H9 (cell line): ENCODE measurements around the gene TFB1M. TPM values are rescaled to one million over a fixed set of nuclear protein-coding genes. Genes with fewer than 3 reads are reported as not detected.
"Not testable (repeated sequence)": the region's sequence is repeated elsewhere in the genome, so short reads cannot be mapped to it uniquely, and the experiment has no call there.

ENCODE experiments used
- DNase-seq: peaks from one replicate; pipeline ENCODE4 v3.0.0-alpha.2; 2017
- H2AFZ ChIP-seq: one replicate; pipeline ENCODE4 v1.6.1; 2013; ENCODE audit warnings: mild to moderate bottlenecking, low read length, control low read depth, moderate library complexity
- H2AK5ac ChIP-seq: 2 replicates; pipeline ENCODE4 v1.6.1; 2013; ENCODE audit warnings: low read length, control low read depth, mixed read lengths; ENCODE audit not compliant: insufficient read length
- H2BK120ac ChIP-seq: one replicate; pipeline ENCODE4 v1.6.1; 2013; ENCODE audit warnings: low read depth, mild to moderate bottlenecking, low read length, control low read depth, inconsistent platforms; ENCODE audit not compliant: poor library complexity, severe bottlenecking
- H2BK12ac ChIP-seq: 2 replicates; pipeline ENCODE4 v1.6.1; 2013; ENCODE audit warnings: low read length, control low read depth, mixed read lengths, low read depth; ENCODE audit not compliant: insufficient read length
- H2BK15ac ChIP-seq: 2 replicates; pipeline ENCODE4 v1.6.1; 2013; ENCODE audit warnings: low read depth, low read length, control low read depth
- H2BK20ac ChIP-seq: one replicate; pipeline ENCODE4 v1.6.1; 2013; ENCODE audit warnings: low read depth, mild to moderate bottlenecking, low read length, control low read depth, inconsistent platforms; ENCODE audit not compliant: poor library complexity, severe bottlenecking
- H2BK5ac ChIP-seq: 2 replicates; pipeline ENCODE4 v1.6.1; 2013; ENCODE audit warnings: low read length, control low read depth, mixed read lengths; ENCODE audit not compliant: insufficient read length
- H3K14ac ChIP-seq: 2 replicates; pipeline ENCODE4 v1.6.1; 2013; ENCODE audit warnings: low read length, control low read depth; ENCODE audit not compliant: insufficient read depth
- H3K18ac ChIP-seq: 2 replicates; pipeline ENCODE4 v1.6.1; 2013; ENCODE audit warnings: low read depth, mild to moderate bottlenecking, mixed read lengths, low read length, control low read depth; ENCODE audit not compliant: insufficient read length
- H3K23ac ChIP-seq: 2 replicates; pipeline ENCODE4 v1.6.1; 2013; ENCODE audit warnings: low read length, control low read depth, mixed read lengths, low read depth; ENCODE audit not compliant: insufficient read length
- H3K23me2 ChIP-seq: 2 replicates; pipeline ENCODE4 v1.6.1; 2013; ENCODE audit warnings: low read depth, mild to moderate bottlenecking, mixed read lengths, low read length, control low read depth; ENCODE audit not compliant: insufficient read length, poor library complexity, severe bottlenecking
- H3K27ac ChIP-seq: 2 replicates; pipeline ENCODE4 v1.5.1; 2013; ENCODE audit warnings: low read length, control low read depth, mixed read lengths, low read depth; ENCODE audit not compliant: insufficient read length
- H3K27me3 ChIP-seq: 2 replicates; pipeline ENCODE4 v1.6.1; 2013; ENCODE audit warnings: low read length, control low read depth, inconsistent platforms; ENCODE audit not compliant: insufficient read depth
- H3K4ac ChIP-seq: 2 replicates; pipeline ENCODE4 v1.6.1; 2013; ENCODE audit warnings: low read depth, mild to moderate bottlenecking, control low read depth, inconsistent platforms, low read length, moderate library complexity
- H3K4me1 ChIP-seq: 2 replicates; pipeline ENCODE4 v1.6.1; 2013; ENCODE audit warnings: low read length, control low read depth, inconsistent platforms; ENCODE audit not compliant: insufficient read depth
- H3K4me2 ChIP-seq: 2 replicates; pipeline ENCODE4 v1.6.1; 2013; ENCODE audit warnings: low read length, control low read depth, mixed read lengths; ENCODE audit not compliant: insufficient read length, insufficient read depth
- H3K56ac ChIP-seq: 2 replicates; pipeline ENCODE4 v1.6.1; 2013; ENCODE audit warnings: low read depth, mild to moderate bottlenecking, mixed read lengths, low read length, control low read depth; ENCODE audit not compliant: insufficient read length
- H3K79me1 ChIP-seq: 2 replicates; pipeline ENCODE4 v1.6.1; 2013; ENCODE audit warnings: low read depth, mild to moderate bottlenecking, moderate library complexity, low read length, control low read depth, inconsistent platforms; ENCODE audit not compliant: insufficient read depth, poor library complexity, severe bottlenecking
- H3K79me2 ChIP-seq: 2 replicates; pipeline ENCODE4 v1.6.1; 2013; ENCODE audit warnings: low read length, control low read depth, inconsistent platforms; ENCODE audit not compliant: insufficient read depth
- H3K9ac ChIP-seq: 2 replicates; pipeline ENCODE4 v1.6.1; 2013; ENCODE audit warnings: low read length, control low read depth, mixed read lengths; ENCODE audit not compliant: insufficient read length; ENCODE audit errors: extremely low read depth
- H3K9me3 ChIP-seq: one replicate; pipeline ENCODE4 v1.6.1; 2013; ENCODE audit warnings: low read depth, low read length, inconsistent platforms; ENCODE audit not compliant: control insufficient read depth
- H3T11ph ChIP-seq: one replicate; pipeline ENCODE4 v1.6.1; 2013; ENCODE audit warnings: mild to moderate bottlenecking, low read length, control low read depth, inconsistent platforms
- H4K20me1 ChIP-seq: one replicate; pipeline ENCODE4 v1.6.1; 2013; ENCODE audit not compliant: control insufficient read depth, insufficient read length, insufficient read depth
- H4K5ac ChIP-seq: 2 replicates; pipeline ENCODE4 v1.6.1; 2013; ENCODE audit warnings: low read depth, mild to moderate bottlenecking, mixed read lengths, low read length, control low read depth; ENCODE audit not compliant: insufficient read length
- H4K8ac ChIP-seq: replicated peaks from 2 replicates; pipeline ENCODE4 v1.6.1; 2013; ENCODE audit warnings: low read length, control low read depth, mixed read lengths, low read depth; ENCODE audit not compliant: insufficient read length
- H4K91ac ChIP-seq: 2 replicates; pipeline ENCODE4 v1.6.1; 2013; ENCODE audit warnings: low read depth, mild to moderate bottlenecking, moderate library complexity, mixed read lengths, low read length, control low read depth; ENCODE audit not compliant: insufficient read length
- H3K27ac Mint-ChIP-seq, 3 experiments: 2 replicates in 2 of 3; 3 replicates in 1 of 3; pipeline ENCODE4 v1.8.0; 2020 to 2021; ENCODE audit warnings: mixed read lengths in 3 of 3, mild to moderate bottlenecking in 1 of 3, moderate library complexity in 1 of 3
- H3K27me3 Mint-ChIP-seq: 2 replicates; pipeline ENCODE4 v1.8.0; 2021; ENCODE audit warnings: low read depth, mild to moderate bottlenecking, moderate library complexity, mixed read lengths
- H3K36me3 Mint-ChIP-seq, 3 experiments: 2 replicates in 2 of 3; 3 replicates in 1 of 3; pipeline ENCODE4 v1.8.0; 2020 to 2021; ENCODE audit warnings: low read depth in 3 of 3, mixed read lengths in 3 of 3; ENCODE audit not compliant: insufficient read depth in 1 of 3
- H3K4me1 Mint-ChIP-seq, 2 experiments: 2 replicates each; pipeline ENCODE4 v1.8.0; 2020; ENCODE audit warnings: mixed read lengths in 2 of 2
- H3K4me3 Mint-ChIP-seq, 2 experiments: 2 replicates in 1 of 2; 3 replicates in 1 of 2; pipeline ENCODE4 v1.8.0; 2020 to 2021; ENCODE audit warnings: mild to moderate bottlenecking in 2 of 2, mixed read lengths in 2 of 2, moderate library complexity in 1 of 2
- H3K9me3 Mint-ChIP-seq, 2 experiments: 2 replicates in 1 of 2; 3 replicates in 1 of 2; pipeline ENCODE4 v1.8.0; 2020; ENCODE audit warnings: mild to moderate bottlenecking in 2 of 2, mixed read lengths in 2 of 2, moderate library complexity in 1 of 2
- CTCF ChIP-seq: fragments of 200-600 bp; sonication (generic); conservative IDR thresholded peaks from 3 replicates; pipeline ENCODE4 v1.8.0; 2021; ENCODE audit warnings: antibody characterized with exemption, mild to moderate bottlenecking
- WGBS: extraction: QIAGEN DNeasy Blood & Tissue Kit; methylation state at CpG from one replicate; pipeline ENCODE4 v1.1.7; 2013; ENCODE audit warnings: missing lambda C conversion rate, low lambda C conversion rate, mixed read lengths; ENCODE audit not compliant: insufficient read length; ENCODE audit errors: extremely low coverage; 5-methylcytosine and 5-hydroxymethylcytosine counted together
- total RNA-seq: library from RNA; stranded (reverse); gene quantifications from 2 replicates; pipeline ENCODE4 v1.2.1, GENCODE V29; 2021

The TFB1M gene
- total RNA-seq, 1 experiment from 2014 or later = 28.6 TPM

GRCh38 chr6:155268088-155268867, 46.0 kb downstream of the TFB1M start:
- not testable (repeated sequence) for H2BK20ac ChIP-seq, H2BK120ac ChIP-seq, H3K27me3 Mint-ChIP-seq, H3K14ac ChIP-seq, H3K9me3 Mint-ChIP-seq, DNase-seq, H3K4me2 ChIP-seq, H4K20me1 ChIP-seq, H3K27me3 ChIP-seq, H2AFZ ChIP-seq, H3K9me3 ChIP-seq, H2BK12ac ChIP-seq, H3K4me1 ChIP-seq, H3K27ac ChIP-seq, H3K9ac ChIP-seq, H3T11ph ChIP-seq, H2AK5ac ChIP-seq, H3K23ac ChIP-seq, H3K18ac ChIP-seq, H3K23me2 ChIP-seq, H4K91ac ChIP-seq, H3K4me3 Mint-ChIP-seq, H4K5ac ChIP-seq, H3K79me2 ChIP-seq, H3K56ac ChIP-seq, H4K8ac ChIP-seq, H3K79me1 ChIP-seq, H2BK15ac ChIP-seq, H3K4ac ChIP-seq, H2BK5ac ChIP-seq
- H3K4me1 Mint-ChIP-seq = peaks cover 17 to 24% of the 10 kb centered on the region in 2 experiments
- peak overlapping the region in 2 of 3 experiments; percentile 21 to 54; a peak in 5 of 7 replicates for H3K27ac Mint-ChIP-seq
- no CpG with 5 or more reads among the region's 5 CpGs for WGBS
- H3K36me3 Mint-ChIP-seq = peaks cover 23 to 45% (median 28%) of the 10 kb centered on the region in 3 experiments
- TF ChIP-seq CTCF = peak; percentile 69
